Fibroblast of lung (primary cell): Measurements from ENCODE around the gene FN3K.

Source experiments
- EZH2 ChIP-seq: IDR thresholded peaks from 2 replicates; pipeline ENCODE4 v1.5.1; 2012; ENCODE audit warnings: low read length, control low read depth, mild to moderate bottlenecking; ENCODE audit errors: missing control alignments
- TF ChIP-seq, protein P1 (sequence below), 2 donors: IDR thresholded peaks in 1 of 2; conservative IDR thresholded peaks in 1 of 2; 1 replicate in 1 of 2; 2 replicates in 1 of 2; pipeline ENCODE4 v1.5.1; 2011 to 2012; ENCODE audit warnings: low read length in 2 of 2, control low read depth in 1 of 2, inconsistent platforms in 1 of 2, low read depth in 1 of 2, mild to moderate bottlenecking in 1 of 2

DNA sequence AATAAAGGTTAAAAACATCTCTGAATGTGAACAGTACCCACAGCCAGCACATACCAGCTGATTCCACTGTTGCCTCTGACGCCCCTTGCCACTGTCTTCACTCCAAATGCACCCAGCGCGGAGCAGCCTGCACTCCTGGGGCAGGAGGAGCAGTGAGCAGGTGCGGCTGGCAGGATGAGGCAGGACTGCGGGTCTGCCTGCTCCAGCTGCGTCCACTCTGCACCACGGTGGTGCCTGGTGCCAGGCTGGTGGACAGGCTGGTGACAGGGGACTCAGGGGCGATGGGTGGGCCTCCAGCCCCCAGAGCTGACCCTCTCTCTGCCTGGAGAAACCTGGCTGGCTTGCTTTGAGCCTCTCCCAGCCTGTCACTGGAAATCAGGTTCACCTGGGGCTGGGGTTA is 46.3 kb upstream of the FN3K start:
- TF ChIP-seq, protein P1, sequence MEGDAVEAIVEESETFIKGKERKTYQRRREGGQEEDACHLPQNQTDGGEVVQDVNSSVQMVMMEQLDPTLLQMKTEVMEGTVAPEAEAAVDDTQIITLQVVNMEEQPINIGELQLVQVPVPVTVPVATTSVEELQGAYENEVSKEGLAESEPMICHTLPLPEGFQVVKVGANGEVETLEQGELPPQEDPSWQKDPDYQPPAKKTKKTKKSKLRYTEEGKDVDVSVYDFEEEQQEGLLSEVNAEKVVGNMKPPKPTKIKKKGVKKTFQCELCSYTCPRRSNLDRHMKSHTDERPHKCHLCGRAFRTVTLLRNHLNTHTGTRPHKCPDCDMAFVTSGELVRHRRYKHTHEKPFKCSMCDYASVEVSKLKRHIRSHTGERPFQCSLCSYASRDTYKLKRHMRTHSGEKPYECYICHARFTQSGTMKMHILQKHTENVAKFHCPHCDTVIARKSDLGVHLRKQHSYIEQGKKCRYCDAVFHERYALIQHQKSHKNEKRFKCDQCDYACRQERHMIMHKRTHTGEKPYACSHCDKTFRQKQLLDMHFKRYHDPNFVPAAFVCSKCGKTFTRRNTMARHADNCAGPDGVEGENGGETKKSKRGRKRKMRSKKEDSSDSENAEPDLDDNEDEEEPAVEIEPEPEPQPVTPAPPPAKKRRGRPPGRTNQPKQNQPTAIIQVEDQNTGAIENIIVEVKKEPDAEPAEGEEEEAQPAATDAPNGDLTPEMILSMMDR (conservative IDR thresholded peaks at IDR 0.05 in 1 of 2, IDR thresholded peaks at IDR 0.05 in 1 of 2; ENCODE audit: low read depth in 1 of 2, low read length in 2 of 2), result no peak
- TF ChIP-seq EZH2, result no peak
